H9 (cell line): ENCODE results near the gene AP4B1. TPM values are rescaled to one million over a fixed set of nuclear protein-coding genes. Genes with fewer than 3 reads are reported as not detected.

Experiments used
- DNase-seq: peaks from one replicate; pipeline ENCODE4 v3.0.0-alpha.2; 2017
- H2AFZ ChIP-seq: one replicate; pipeline ENCODE4 v1.6.1; 2013; ENCODE audit warnings: mild to moderate bottlenecking, low read length, control low read depth, moderate library complexity
- H2AK5ac ChIP-seq: 2 replicates; pipeline ENCODE4 v1.6.1; 2013; ENCODE audit warnings: low read length, control low read depth, mixed read lengths; ENCODE audit not compliant: insufficient read length
- H2BK120ac ChIP-seq: one replicate; pipeline ENCODE4 v1.6.1; 2013; ENCODE audit warnings: low read depth, mild to moderate bottlenecking, low read length, control low read depth, inconsistent platforms; ENCODE audit not compliant: poor library complexity, severe bottlenecking
- H2BK12ac ChIP-seq: 2 replicates; pipeline ENCODE4 v1.6.1; 2013; ENCODE audit warnings: low read length, control low read depth, mixed read lengths, low read depth; ENCODE audit not compliant: insufficient read length
- H2BK15ac ChIP-seq: 2 replicates; pipeline ENCODE4 v1.6.1; 2013; ENCODE audit warnings: low read depth, low read length, control low read depth
- H2BK20ac ChIP-seq: one replicate; pipeline ENCODE4 v1.6.1; 2013; ENCODE audit warnings: low read depth, mild to moderate bottlenecking, low read length, control low read depth, inconsistent platforms; ENCODE audit not compliant: poor library complexity, severe bottlenecking
- H2BK5ac ChIP-seq: 2 replicates; pipeline ENCODE4 v1.6.1; 2013; ENCODE audit warnings: low read length, control low read depth, mixed read lengths; ENCODE audit not compliant: insufficient read length
- H3K14ac ChIP-seq: 2 replicates; pipeline ENCODE4 v1.6.1; 2013; ENCODE audit warnings: low read length, control low read depth; ENCODE audit not compliant: insufficient read depth
- H3K18ac ChIP-seq: 2 replicates; pipeline ENCODE4 v1.6.1; 2013; ENCODE audit warnings: low read depth, mild to moderate bottlenecking, mixed read lengths, low read length, control low read depth; ENCODE audit not compliant: insufficient read length
- H3K23ac ChIP-seq: 2 replicates; pipeline ENCODE4 v1.6.1; 2013; ENCODE audit warnings: low read length, control low read depth, mixed read lengths, low read depth; ENCODE audit not compliant: insufficient read length
- H3K23me2 ChIP-seq: 2 replicates; pipeline ENCODE4 v1.6.1; 2013; ENCODE audit warnings: low read depth, mild to moderate bottlenecking, mixed read lengths, low read length, control low read depth; ENCODE audit not compliant: insufficient read length, poor library complexity, severe bottlenecking
- H3K27ac ChIP-seq: 2 replicates; pipeline ENCODE4 v1.5.1; 2013; ENCODE audit warnings: low read length, control low read depth, mixed read lengths, low read depth; ENCODE audit not compliant: insufficient read length
- H3K27me3 ChIP-seq: 2 replicates; pipeline ENCODE4 v1.6.1; 2013; ENCODE audit warnings: low read length, control low read depth, inconsistent platforms; ENCODE audit not compliant: insufficient read depth
- H3K4ac ChIP-seq: 2 replicates; pipeline ENCODE4 v1.6.1; 2013; ENCODE audit warnings: low read depth, mild to moderate bottlenecking, control low read depth, inconsistent platforms, low read length, moderate library complexity
- H3K4me1 ChIP-seq: 2 replicates; pipeline ENCODE4 v1.6.1; 2013; ENCODE audit warnings: low read length, control low read depth, inconsistent platforms; ENCODE audit not compliant: insufficient read depth
- H3K4me2 ChIP-seq: 2 replicates; pipeline ENCODE4 v1.6.1; 2013; ENCODE audit warnings: low read length, control low read depth, mixed read lengths; ENCODE audit not compliant: insufficient read length, insufficient read depth
- H3K56ac ChIP-seq: 2 replicates; pipeline ENCODE4 v1.6.1; 2013; ENCODE audit warnings: low read depth, mild to moderate bottlenecking, mixed read lengths, low read length, control low read depth; ENCODE audit not compliant: insufficient read length
- H3K79me1 ChIP-seq: 2 replicates; pipeline ENCODE4 v1.6.1; 2013; ENCODE audit warnings: low read depth, mild to moderate bottlenecking, moderate library complexity, low read length, control low read depth, inconsistent platforms; ENCODE audit not compliant: insufficient read depth, poor library complexity, severe bottlenecking
- H3K79me2 ChIP-seq: 2 replicates; pipeline ENCODE4 v1.6.1; 2013; ENCODE audit warnings: low read length, control low read depth, inconsistent platforms; ENCODE audit not compliant: insufficient read depth
- H3K9ac ChIP-seq: 2 replicates; pipeline ENCODE4 v1.6.1; 2013; ENCODE audit warnings: low read length, control low read depth, mixed read lengths; ENCODE audit not compliant: insufficient read length; ENCODE audit errors: extremely low read depth
- H3K9me3 ChIP-seq: one replicate; pipeline ENCODE4 v1.6.1; 2013; ENCODE audit warnings: low read depth, low read length, inconsistent platforms; ENCODE audit not compliant: control insufficient read depth
- H3T11ph ChIP-seq: one replicate; pipeline ENCODE4 v1.6.1; 2013; ENCODE audit warnings: mild to moderate bottlenecking, low read length, control low read depth, inconsistent platforms
- H4K20me1 ChIP-seq: one replicate; pipeline ENCODE4 v1.6.1; 2013; ENCODE audit not compliant: control insufficient read depth, insufficient read length, insufficient read depth
- H4K5ac ChIP-seq: 2 replicates; pipeline ENCODE4 v1.6.1; 2013; ENCODE audit warnings: low read depth, mild to moderate bottlenecking, mixed read lengths, low read length, control low read depth; ENCODE audit not compliant: insufficient read length
- H4K8ac ChIP-seq: replicated peaks from 2 replicates; pipeline ENCODE4 v1.6.1; 2013; ENCODE audit warnings: low read length, control low read depth, mixed read lengths, low read depth; ENCODE audit not compliant: insufficient read length
- H4K91ac ChIP-seq: 2 replicates; pipeline ENCODE4 v1.6.1; 2013; ENCODE audit warnings: low read depth, mild to moderate bottlenecking, moderate library complexity, mixed read lengths, low read length, control low read depth; ENCODE audit not compliant: insufficient read length
- H3K27ac Mint-ChIP-seq, 3 experiments: 2 replicates in 2 of 3; 3 replicates in 1 of 3; pipeline ENCODE4 v1.8.0; 2020 to 2021; ENCODE audit warnings: mixed read lengths in 3 of 3, mild to moderate bottlenecking in 1 of 3, moderate library complexity in 1 of 3
- H3K27me3 Mint-ChIP-seq: 2 replicates; pipeline ENCODE4 v1.8.0; 2021; ENCODE audit warnings: low read depth, mild to moderate bottlenecking, moderate library complexity, mixed read lengths
- H3K36me3 Mint-ChIP-seq, 3 experiments: 2 replicates in 2 of 3; 3 replicates in 1 of 3; pipeline ENCODE4 v1.8.0; 2020 to 2021; ENCODE audit warnings: low read depth in 3 of 3, mixed read lengths in 3 of 3; ENCODE audit not compliant: insufficient read depth in 1 of 3
- H3K4me1 Mint-ChIP-seq, 2 experiments: 2 replicates each; pipeline ENCODE4 v1.8.0; 2020; ENCODE audit warnings: mixed read lengths in 2 of 2
- H3K4me3 Mint-ChIP-seq, 2 experiments: 2 replicates in 1 of 2; 3 replicates in 1 of 2; pipeline ENCODE4 v1.8.0; 2020 to 2021; ENCODE audit warnings: mild to moderate bottlenecking in 2 of 2, mixed read lengths in 2 of 2, moderate library complexity in 1 of 2
- H3K9me3 Mint-ChIP-seq, 2 experiments: 2 replicates in 1 of 2; 3 replicates in 1 of 2; pipeline ENCODE4 v1.8.0; 2020; ENCODE audit warnings: mild to moderate bottlenecking in 2 of 2, mixed read lengths in 2 of 2, moderate library complexity in 1 of 2
- CTCF ChIP-seq: fragments of 200-600 bp; sonication (generic); conservative IDR thresholded peaks from 3 replicates; pipeline ENCODE4 v1.8.0; 2021; ENCODE audit warnings: antibody characterized with exemption, mild to moderate bottlenecking
- WGBS: extraction: QIAGEN DNeasy Blood & Tissue Kit; methylation state at CpG from one replicate; pipeline ENCODE4 v1.1.7; 2013; ENCODE audit warnings: missing lambda C conversion rate, low lambda C conversion rate, mixed read lengths; ENCODE audit not compliant: insufficient read length; ENCODE audit errors: extremely low coverage; 5-methylcytosine and 5-hydroxymethylcytosine counted together
- total RNA-seq: library from RNA; stranded (reverse); gene quantifications from 2 replicates; pipeline ENCODE4 v1.2.1, GENCODE V29; 2021

AP4B1 gene
- total RNA-seq, 1 experiment from 2014 or later: 19.3 TPM

DNA sequence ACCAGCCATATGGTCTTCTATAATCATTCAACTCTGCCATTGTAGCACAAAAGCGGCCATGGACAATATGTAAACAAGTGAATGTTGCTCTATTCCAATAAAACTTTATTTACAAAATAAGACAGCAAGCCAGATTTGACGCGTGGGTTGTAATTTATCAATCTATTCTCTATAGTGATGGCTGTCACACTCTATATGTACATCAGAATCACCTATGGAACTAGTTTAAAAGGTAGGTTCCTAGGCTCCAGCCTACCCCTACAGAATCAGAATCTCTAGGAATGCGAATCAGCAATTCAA lies 24.9 kb downstream of the AP4B1 start:
- Histone ChIP-seq H3K9ac (no peak overlapping the region), H3K4me2 (no peak overlapping the region), H2BK20ac (no peak overlapping the region), H3K23me2 (no peaks in the 10 kb centered on the region), H2AFZ (no peak overlapping the region), H2AK5ac (no peak overlapping the region), H3K27ac (no peak overlapping the region), H3K14ac (no peak overlapping the region), H3T11ph (no peak overlapping the region), H3K9me3 (no peaks in the 10 kb centered on the region), H2BK5ac (no peak overlapping the region), H4K8ac (no peak overlapping the region), H4K20me1 (no peaks in the 10 kb centered on the region), H3K4ac (no peak overlapping the region), H3K79me1 (no peaks in the 10 kb centered on the region), H3K18ac (no peak overlapping the region), H2BK12ac (no peak overlapping the region), H3K4me1 (no peaks in the 10 kb centered on the region), H3K27me3 (no peaks in the 10 kb centered on the region), H2BK120ac (no peak overlapping the region), H3K23ac (no peak overlapping the region), H3K56ac (no peak overlapping the region), H4K91ac (no peak overlapping the region), H4K5ac (no peak overlapping the region), H2BK15ac (no peak overlapping the region), H3K79me2 (no peaks in the 10 kb centered on the region)
- H3K36me3 Mint-ChIP-seq: no peaks in the 10 kb centered on the region
- no peak for TF ChIP-seq CTCF
- H3K4me3 Mint-ChIP-seq: no peak overlapping the region
- no peaks in the 10 kb centered on the region for H3K27me3 Mint-ChIP-seq
- H3K27ac Mint-ChIP-seq: no peak overlapping the region
- no peaks in the 10 kb centered on the region for H3K9me3 Mint-ChIP-seq
- DNase-seq: no peak
- peaks cover 9 to 17% of the 10 kb centered on the region in 2 experiments for H3K4me1 Mint-ChIP-seq
- WGBS: no CpG with 5 or more reads among the region's 4 CpGs
